Cerebellar cortex (tissue), 1 donor: ENCODE results near the gene CTNNAL1.
"Not testable (repeated sequence)": the region's sequence is repeated elsewhere in the genome, so short reads cannot be mapped to it uniquely, and the experiment has no call there.

ENCODE experiments used
- DNase-seq: peaks from one replicate; pipeline ENCODE4 v3.0.0-alpha.2; 2015; ENCODE audit warnings: low spot score

The CTNNAL1 gene, protein sequence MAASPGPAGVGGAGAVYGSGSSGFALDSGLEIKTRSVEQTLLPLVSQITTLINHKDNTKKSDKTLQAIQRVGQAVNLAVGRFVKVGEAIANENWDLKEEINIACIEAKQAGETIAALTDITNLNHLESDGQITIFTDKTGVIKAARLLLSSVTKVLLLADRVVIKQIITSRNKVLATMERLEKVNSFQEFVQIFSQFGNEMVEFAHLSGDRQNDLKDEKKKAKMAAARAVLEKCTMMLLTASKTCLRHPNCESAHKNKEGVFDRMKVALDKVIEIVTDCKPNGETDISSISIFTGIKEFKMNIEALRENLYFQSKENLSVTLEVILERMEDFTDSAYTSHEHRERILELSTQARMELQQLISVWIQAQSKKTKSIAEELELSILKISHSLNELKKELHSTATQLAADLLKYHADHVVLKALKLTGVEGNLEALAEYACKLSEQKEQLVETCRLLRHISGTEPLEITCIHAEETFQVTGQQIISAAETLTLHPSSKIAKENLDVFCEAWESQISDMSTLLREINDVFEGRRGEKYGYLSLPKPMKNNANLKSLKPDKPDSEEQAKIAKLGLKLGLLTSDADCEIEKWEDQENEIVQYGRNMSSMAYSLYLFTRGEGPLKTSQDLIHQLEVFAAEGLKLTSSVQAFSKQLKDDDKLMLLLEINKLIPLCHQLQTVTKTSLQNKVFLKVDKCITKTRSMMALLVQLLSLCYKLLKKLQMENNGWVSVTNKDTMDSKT

DNA sequence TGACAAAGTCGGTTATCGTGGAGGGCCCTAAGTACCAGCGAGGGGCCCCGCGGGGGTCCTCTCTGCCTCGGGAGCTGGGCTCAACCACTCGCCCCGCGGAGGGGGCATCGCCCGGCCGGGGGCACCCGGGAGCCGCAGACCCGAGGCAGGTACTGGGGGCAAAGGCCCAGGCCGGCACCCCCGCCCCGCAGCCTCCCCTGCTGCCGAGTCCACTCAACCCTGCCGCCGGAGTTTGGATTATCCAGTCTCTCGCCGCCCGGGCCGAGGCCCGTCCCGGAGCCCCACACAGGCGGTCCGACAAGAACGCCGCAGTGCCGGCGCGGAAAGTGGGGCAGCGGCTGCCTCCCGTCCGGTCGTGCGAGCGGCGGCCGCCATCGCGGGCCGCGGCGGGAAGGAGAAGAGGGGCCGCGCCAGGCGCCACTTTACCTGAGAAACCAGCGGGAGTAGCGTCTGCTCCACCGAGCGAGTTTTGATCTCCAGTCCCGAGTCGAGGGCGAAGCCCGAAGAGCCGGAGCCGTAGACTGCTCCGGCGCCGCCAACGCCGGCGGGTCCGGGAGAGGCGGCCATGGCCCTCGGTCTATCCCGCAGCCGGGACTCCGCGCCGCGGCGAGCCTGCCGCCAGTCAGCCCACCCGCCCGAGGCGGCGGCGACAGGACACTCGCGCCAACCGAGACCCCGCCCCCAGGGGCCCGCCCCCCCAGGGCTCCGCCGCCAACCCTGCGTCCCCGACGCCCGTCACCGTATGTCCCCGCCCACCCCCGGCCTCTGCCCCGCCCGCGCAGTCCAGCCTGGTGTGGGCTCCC is at the start of gene CTNNAL1:
Gene CTNNAL1, minus strand, starts transcription at position 624 of the 803 bp plus-strand sequence. Its CDS starts 57 bp downstream, at position 567.
- DNase-seq = no peak

DNA sequence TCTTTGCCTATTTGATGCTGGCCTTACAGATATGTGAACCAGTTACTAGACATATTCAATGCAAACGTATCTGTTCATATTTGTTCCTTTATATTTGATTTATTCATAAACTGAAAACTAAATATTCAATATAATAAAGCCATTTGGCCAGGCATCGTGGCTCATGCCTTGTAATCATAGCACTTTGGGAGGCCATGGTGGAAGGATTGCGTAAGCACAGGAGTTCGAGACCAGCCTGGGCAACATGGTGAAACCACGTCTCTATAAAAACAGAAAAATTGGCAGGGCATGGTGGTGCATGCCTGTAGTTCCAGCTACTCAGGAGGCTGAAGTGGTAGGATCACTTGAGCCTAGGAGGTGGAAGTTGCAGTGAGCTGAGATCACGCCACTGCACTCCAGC is 49.2 kb upstream of the CTNNAL1 start:
- no peak for DNase-seq

DNA sequence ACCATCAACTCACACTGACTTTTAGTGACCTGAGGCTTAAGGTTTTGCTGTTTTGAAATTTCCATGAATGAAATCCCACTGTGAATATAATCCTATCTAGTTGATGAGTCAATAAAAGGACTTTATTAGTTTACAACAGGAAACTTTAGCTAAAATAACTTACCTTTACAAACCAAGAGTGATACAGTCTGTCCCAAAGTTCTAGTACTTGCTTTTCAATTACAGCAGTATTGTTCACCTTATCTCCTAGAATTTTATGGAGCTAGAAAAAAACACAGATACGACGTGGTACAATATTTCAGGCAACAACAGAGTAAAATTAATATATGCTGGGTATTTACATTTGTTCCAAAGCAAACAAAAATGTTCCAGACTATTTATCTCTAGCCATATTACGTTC is 46.9 kb upstream of the CTNNAL1 start:
- DNase-seq = no peak

DNA sequence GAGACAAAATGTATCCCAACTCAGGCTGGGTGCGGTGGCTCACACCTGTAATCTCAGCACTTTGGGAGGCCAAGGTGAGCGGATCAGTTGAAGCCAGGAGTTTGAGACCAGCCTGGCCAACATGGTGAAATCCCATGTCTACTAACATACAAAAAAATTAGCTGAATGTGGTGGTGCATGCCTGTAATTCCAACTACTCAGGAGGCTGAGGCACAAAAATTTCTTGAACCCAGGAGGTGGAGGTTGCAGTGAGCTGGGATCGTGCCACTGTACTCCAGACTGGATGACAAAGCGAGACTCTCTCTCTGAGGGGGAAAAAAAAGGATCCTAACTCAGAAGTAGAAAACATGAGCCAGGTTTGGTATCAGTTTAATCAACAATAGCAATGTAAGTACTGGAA is 39.8 kb upstream of the CTNNAL1 start:
- DNase-seq = not testable (repeated sequence)

DNA sequence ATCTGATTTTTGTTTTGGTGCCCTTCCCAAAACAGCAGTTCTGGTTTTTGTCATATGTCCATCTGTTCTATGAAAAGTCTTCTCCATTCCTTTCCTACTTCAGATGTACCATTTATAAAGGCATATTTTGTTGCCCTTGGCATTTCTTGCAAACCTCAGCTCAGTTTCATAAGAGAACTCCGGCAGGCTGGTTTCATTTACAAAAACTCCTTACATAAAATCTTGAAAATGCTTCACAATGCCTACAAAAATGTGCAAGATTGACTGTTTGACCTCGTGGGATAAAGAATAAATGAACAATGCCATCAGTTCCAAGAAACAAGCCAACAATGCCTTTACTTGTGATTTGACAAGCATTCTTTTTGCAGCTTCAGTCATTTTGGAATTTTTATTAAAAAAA is 39.1 kb upstream of the CTNNAL1 start:
- no peak for DNase-seq

DNA sequence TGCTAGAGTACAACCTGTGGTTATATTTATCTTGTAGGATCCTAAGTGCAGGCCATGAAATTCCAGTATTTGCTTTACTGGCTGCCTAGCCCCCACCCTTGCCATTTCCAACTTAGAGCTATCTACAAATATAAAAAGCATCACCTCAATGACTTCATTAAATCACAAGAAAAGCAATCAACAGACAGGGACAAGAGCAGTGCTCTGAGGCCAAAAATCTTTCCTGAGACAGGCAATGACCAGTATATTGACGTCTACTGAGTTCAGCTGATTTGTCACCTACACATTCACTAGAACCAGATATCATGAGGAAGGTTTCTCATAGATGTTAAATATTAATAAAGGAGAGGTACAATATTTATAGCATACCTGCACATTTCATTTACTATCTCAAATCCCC is 38.4 kb upstream of the CTNNAL1 start:
- no peak for DNase-seq

DNA sequence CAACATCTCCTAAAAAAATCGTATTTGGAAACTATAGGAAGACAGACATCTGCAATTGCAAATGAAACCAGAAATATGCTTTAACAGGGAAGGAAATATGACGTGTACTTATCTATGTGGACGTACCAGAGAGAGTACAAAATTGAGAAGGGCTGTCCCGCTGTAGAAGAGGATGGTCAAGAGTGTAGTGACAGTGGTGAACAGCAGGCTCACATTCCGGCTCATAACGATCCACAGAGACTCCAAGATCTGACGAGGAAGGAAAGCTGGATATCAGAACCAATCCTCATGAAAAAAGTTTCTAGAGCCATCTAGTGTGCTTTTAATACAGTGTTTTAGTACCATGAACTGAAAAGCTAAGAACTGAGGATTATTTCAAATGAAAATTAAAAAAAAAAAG is 37.1 kb upstream of the CTNNAL1 start:
- DNase-seq = no peak

DNA sequence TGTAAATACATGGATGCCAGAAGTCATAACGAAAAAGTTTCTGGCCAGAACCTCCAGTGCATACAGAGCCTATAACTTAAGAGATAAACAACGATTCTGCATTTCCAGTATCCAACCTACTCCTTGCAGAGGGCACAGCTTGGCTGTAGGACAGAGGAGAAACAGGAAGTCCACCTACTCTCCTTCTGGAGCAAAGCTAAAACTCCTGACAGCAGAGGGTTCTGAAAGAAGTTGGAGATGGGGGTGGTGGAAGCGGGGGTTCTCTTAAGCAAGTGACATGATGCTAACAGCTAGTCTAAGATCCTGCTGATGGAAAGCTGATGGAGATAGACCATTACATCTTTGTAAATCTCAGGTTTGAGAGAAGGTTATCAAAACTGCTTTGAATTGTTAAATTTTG is 35.5 kb upstream of the CTNNAL1 start:
- DNase-seq = no peak

DNA sequence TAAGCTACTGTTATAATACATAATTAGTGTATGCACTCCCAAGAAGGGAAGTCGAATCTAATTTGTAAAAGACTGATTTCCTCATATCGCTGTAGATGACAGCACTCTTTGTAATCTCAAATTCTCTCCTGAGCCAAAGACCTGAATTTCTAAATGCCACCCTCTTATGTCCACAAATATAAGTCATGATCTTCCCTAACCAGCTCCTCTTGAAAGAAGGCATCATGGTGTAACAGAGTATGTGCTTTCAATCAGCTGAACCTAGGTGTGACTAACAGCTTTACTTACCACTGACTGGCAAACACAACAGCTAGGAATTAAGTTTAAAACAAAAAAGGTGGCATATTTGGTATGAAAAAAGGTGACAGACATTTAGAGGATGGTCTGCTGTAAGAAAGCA is 34.0 kb upstream of the CTNNAL1 start:
- DNase-seq = no peak

DNA sequence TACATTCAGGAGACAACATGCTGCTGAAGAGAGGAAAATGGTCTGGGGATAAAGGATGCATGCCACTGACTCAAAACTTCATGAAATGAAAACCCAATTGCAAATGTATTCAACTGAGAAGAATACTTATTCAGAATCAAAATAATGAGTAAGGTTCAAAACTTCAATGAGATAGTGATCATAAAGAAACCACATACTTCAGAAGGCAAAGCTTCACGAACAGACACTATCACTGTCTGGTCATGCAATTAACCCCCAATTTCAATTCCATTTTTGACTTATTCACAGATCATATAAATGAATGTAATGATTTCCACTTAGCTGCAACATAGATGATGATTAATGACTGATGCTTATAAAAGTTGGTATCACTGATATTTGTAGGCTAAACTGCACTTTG is 33.0 kb upstream of the CTNNAL1 start:
- no peak for DNase-seq

DNA sequence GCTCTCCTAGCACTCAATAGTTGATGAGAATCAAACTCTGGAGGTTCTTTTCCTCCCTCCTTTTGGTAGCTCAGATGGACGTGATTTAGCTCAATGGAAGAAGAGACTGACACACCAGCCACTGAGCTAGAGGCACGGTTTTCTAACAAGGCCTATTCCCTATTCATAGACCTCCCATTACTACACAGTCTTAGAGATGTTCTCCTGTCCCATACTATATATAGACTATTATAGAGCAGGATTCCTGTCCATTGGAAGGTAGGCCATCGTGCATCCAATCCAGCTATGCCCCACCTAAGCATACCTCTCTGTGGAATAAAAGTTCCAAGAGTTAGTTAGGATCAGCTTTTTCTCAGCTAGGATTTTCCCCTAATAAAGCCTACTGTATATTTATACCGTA is 30.3 kb upstream of the CTNNAL1 start:
- no peak for DNase-seq

DNA sequence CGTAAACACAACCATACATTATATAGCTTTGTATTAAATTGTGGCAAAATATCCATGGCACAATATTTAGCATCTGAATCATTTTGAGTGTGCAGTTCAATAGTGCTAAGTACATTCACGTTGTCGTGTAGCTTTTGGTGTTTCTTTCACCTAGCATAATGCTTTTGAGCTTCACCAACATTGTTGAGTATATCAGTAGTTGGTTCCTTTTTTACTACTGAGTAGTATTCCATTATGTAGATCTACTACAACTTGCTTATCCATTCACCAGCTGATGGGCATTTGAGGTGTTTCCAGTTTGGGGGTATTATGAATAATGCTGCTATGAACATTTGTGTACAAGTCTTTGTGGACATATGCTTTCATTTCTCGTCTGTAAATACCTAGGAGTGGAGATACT is 27.3 kb upstream of the CTNNAL1 start:
- DNase-seq = no peak

DNA sequence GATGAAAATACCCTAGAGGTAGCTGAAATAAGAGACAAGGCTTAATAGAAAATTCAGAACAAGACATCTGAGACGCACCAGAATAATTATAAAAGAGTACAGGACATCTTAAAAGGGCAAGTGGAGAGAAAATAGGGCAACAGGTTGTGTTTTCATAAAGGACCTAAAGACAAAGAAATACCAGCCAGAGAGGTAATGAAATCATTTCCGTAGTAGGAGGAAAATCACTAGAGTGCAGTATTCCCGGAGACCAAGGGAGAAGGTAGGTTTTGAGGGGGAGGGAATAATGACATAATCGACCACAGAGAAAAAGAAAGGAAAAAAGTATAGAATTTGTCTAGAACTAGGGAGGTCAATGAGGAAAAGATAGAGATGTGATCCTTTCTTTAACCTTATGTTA is 26.2 kb upstream of the CTNNAL1 start:
- no peak for DNase-seq

DNA sequence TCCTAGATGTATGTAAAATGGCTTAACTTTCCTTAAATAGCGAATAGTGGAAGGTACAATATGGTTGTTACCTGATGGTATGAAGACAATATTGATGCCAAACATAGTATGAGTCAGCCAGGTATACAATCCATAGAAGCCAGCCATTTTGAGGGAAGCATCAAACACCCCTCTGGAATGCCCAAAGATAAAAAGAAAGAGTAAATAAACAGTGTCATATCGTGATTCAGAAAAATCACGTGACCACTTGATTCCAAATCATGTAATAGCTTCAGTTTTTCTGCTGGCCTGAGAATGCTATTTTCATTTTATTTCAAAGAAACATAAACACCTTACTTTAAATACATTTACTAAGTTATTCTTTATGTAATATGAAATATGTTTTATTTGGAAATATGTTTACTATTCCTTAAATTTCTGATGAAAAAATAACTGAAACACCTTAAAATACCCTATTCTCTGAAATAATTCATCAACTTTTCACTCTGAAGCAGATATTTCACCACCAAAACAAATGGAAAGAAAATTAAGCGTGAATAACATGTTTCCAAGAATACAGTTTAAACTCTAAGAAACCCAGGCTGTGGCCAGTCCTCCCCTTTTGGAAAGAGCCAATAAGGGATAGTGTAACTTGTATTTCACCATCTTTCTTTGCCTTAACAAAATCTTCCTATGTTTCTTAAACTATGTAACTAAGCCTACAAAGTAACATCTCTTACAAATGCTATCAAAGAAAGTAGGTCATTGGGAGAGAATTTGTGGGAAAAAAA is 24.8 kb upstream of the CTNNAL1 start:
- DNase-seq = no peak

DNA sequence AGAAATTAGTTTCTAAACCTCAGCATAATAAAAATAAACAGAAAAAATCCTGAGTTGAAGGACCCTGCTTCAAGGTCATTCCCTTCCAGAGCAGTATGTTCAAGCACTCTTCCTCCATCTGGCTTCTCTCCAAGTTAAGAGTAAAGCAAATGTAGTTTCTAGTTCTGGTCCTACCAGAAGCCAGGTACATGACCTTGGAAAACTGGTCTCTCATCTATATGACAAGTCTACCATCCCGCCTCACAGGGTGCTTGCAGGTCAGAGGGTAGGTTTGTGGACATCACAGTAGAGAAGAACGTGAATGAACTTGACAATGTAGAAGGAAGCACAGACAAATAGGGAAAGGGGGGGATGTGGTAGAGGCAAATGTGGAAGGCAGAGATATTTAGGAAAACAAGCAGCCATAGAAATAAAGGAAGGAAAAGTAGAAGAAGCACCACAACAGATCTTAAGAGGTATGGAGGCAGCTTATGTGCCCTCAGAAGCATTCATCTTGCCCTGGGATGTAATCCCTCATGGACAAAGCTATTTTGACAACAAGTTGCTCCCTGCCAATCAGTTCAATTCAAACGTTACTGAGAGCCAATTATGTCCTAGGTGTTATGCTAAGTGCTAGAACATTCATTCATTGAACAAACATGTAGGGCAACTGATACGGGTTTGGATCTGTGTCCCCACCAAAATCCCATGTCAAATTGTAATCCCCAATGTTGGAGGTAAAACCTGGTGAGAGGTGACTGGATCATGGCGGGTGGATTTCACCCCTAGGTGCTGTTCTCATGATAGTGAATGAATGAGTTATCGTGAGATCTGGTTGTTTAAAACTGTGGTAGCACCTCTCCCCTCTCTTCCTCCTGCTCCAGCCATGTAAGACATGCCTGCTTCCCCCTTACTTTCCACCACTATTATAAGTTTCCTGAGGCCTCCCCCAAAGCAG is 23.7 kb upstream of the CTNNAL1 start:
- no peak for DNase-seq

DNA sequence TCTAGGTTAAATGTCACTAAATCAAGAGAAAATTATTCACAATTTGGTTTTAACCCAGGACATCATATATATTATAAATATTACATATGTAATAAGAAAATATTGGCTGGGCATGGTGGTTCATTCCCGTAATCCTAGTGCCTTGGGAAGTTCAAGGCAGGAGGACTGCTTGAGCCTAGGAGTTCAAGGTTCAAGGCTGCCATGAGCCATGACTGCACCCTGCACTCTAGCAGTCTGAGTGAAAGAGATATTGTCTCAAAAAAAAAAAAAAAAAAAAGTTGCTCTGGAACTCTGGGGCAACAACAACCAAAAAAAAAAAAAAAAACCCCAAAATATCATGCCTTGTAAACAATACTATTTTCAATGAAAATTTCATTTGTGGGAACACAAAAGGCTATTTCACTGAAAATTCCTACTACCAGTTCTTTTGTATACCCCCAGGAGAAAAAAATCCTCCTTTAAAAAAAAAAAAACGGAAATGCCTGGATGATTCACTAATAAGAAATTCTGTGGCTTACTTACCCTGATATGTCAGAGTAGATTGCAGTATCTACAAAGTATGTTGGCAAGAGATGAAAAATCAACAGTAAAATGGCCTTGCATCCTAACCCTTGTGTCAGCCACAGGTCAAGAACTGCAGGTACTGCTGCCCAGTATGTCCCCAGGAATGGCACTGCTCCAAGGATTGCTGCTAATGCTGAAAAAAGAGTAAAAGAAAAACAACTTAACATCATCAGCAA is 22.6 kb upstream of the CTNNAL1 start:
- DNase-seq = peak; percentile 16

DNA sequence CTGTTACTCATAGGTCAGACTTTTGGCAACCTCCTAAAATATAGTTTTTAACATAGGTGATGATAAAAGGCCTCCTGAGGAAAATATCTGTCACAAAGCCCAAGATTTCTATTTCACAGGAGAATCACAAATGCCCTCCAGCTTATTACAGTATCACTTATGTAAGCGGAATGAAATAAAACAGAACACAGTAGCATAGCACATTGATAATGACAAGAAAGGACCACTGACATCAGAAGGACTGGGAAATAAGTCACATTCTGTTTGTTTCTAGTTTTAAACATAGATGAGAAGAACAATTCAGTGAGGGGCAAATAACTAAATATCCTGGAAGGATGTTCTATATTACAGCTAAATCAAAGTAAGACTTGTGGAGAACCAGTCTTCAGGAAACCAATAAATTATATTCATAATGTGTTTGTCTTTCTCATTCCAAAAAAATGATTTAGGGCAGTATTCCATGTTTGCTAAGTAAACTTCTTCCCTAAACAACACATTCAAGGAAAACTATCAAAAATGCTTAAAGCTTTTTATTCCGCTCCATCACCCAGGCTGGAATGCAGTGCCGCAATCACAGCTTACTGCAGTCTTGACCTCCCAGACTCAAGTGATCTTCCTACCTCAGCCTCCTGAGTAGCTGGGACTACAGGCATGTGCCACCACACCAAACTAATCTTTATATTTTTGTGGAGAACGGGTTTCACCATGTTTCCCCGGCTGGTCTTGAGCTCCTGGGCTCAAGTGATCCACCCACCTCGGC is 20.8 kb upstream of the CTNNAL1 start:
- DNase-seq = no peak

DNA sequence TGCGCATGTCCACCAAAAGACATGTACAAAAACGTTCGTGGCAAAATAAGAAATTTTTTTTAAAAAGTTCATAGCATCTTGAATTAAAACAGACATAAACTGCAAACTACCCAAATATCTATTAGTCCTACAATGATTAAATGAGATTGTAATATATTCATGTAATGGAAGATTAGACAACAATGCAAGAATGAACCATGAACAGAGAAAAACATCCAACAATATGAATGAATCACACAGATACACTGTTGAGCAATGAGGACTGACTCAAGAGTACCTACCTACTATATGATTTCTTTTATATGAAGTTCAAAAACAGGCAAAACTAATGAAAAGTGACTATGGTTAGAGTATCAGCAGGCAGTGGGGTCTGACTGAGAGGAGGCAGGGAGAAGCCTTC is 17.9 kb upstream of the CTNNAL1 start:
- no peak for DNase-seq

DNA sequence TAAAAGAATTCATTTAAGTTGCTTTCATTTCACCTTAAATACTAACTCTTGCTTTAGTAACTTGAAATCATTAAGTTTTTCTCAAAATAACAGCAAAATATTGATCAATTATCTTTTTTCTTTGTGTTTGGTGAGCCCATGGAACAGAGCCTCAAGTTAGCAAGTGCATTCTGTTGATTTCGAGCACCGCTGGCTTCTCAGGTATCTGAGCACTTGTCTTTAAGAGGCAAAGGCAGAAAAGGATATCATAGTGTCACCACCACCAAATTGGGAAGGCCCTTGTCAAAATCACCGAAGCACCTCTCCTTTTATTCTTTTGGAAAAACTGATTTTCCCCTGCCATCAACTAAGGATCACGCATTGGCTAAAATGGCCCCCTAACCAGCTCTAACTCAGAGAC is 17.1 kb upstream of the CTNNAL1 start:
- no peak for DNase-seq
